ENCODE data around the gene B3GNT7. TPM values are rescaled to one million over a fixed set of nuclear protein-coding genes. Genes with fewer than 3 reads are reported as not detected.
"Not testable (repeated sequence)": the region's sequence is repeated elsewhere in the genome, so short reads cannot be mapped to it uniquely, and the experiment has no call there.

B3GNT7 gene
- total RNA-seq, 3 donors from 2014 or later: 0.24 to 0.46 (median 0.40) TPM

- peak overlapping the region; percentile 26 for H3K4me3 Mint-ChIP-seq
Measured at GRCh38 chr2:231412618-231412963, 17.1 kb downstream of the B3GNT7 start.

GRCh38 chr2:231413456-231413855 is 17.9 kb downstream of the B3GNT7 start:
- peaks cover 8% of the 10 kb centered on the region for H3K4me1 Mint-ChIP-seq (ENCODE audit: low read depth)
- H3K27me3 Mint-ChIP-seq (ENCODE audit: low read depth): peaks cover 43% of the 10 kb centered on the region
- H3K4me3 Mint-ChIP-seq: no peak overlapping the region
- peaks cover 6% of the 10 kb centered on the region for H3K9me3 Mint-ChIP-seq
- DNase-seq (no peak), ATAC-seq (no peak)
- peaks cover 4% of the 10 kb centered on the region for H3K36me3 Mint-ChIP-seq (ENCODE audit: insufficient read depth)

More at GRCh38 chr2:231412618-231412963, 17.1 kb downstream of the B3GNT7 start:
- ATAC-seq: no peak
- DNase-seq: no peak
- Mint-ChIP-seq H3K27me3 (ENCODE audit: low read depth) (peaks cover 40% of the 10 kb centered on the region), H3K36me3 (ENCODE audit: insufficient read depth) (peaks cover 4% of the 10 kb centered on the region), H3K9me3 (peaks cover 6% of the 10 kb centered on the region), H3K4me1 (ENCODE audit: low read depth) (peaks cover 8% of the 10 kb centered on the region)

- no peak for DNase-seq
- H3K4me1 Mint-ChIP-seq (ENCODE audit: low read depth): peaks cover 8% of the 10 kb centered on the region
- peaks cover 40% of the 10 kb centered on the region for H3K27me3 Mint-ChIP-seq (ENCODE audit: low read depth)
- H3K9me3 Mint-ChIP-seq: peaks cover 6% of the 10 kb centered on the region
- H3K36me3 Mint-ChIP-seq (ENCODE audit: insufficient read depth): peaks cover 4% of the 10 kb centered on the region
- ATAC-seq: no peak
- H3K4me3 Mint-ChIP-seq: no peak overlapping the region
Measured at GRCh38 chr2:231413921-231414476, 18.5 kb downstream of the B3GNT7 start.

GRCh38 chr2:231415029-231415428 is 19.5 kb downstream of the B3GNT7 start:
- no peak for ATAC-seq
- Mint-ChIP-seq H3K27me3 (ENCODE audit: low read depth) (peaks cover 39% of the 10 kb centered on the region), H3K9me3 (peaks cover 6% of the 10 kb centered on the region), H3K36me3 (ENCODE audit: insufficient read depth) (peaks cover 4% of the 10 kb centered on the region), H3K4me1 (ENCODE audit: low read depth) (peaks cover 8% of the 10 kb centered on the region), H3K4me3 (no peak overlapping the region)
- DNase-seq: no peak

- Mint-ChIP-seq H3K9me3 (no peaks in the 10 kb centered on the region), H3K27me3 (ENCODE audit: low read depth) (peaks cover 8% of the 10 kb centered on the region), H3K36me3 (ENCODE audit: insufficient read depth) (no peaks in the 10 kb centered on the region), H3K4me1 (ENCODE audit: low read depth) (no peaks in the 10 kb centered on the region), H3K4me3 (no peak overlapping the region)
- ATAC-seq (no peak), DNase-seq (no peak)
Measured at GRCh38 chr2:231418820-231419640, 23.5 kb downstream of the B3GNT7 start.

- H3K36me3 Mint-ChIP-seq (ENCODE audit: insufficient read depth): no peaks in the 10 kb centered on the region
- no peak overlapping the region for H3K4me3 Mint-ChIP-seq
- no peaks in the 10 kb centered on the region for H3K4me1 Mint-ChIP-seq (ENCODE audit: low read depth)
- H3K27me3 Mint-ChIP-seq (ENCODE audit: low read depth): peaks cover 3% of the 10 kb centered on the region
- DNase-seq (no peak), ATAC-seq (no peak)
- no peaks in the 10 kb centered on the region for H3K9me3 Mint-ChIP-seq
Measured at GRCh38 chr2:231421051-231421580, 25.6 kb downstream of the B3GNT7 start.

GRCh38 chr2:231422056-231422455 is 26.5 kb downstream of the B3GNT7 start:
- Mint-ChIP-seq H3K36me3 (ENCODE audit: insufficient read depth) (no peaks in the 10 kb centered on the region), H3K4me3 (no peak overlapping the region), H3K9me3 (no peaks in the 10 kb centered on the region), H3K27me3 (ENCODE audit: low read depth) (peaks cover 3% of the 10 kb centered on the region), H3K4me1 (ENCODE audit: low read depth) (no peaks in the 10 kb centered on the region)
- DNase-seq (no peak), ATAC-seq (no peak)

GRCh38 chr2:231423176-231423575 is 27.7 kb downstream of the B3GNT7 start:
- Mint-ChIP-seq H3K4me1 (ENCODE audit: low read depth) (no peaks in the 10 kb centered on the region), H3K27me3 (ENCODE audit: low read depth) (no peaks in the 10 kb centered on the region), H3K4me3 (no peak overlapping the region), H3K36me3 (ENCODE audit: insufficient read depth) (no peaks in the 10 kb centered on the region), H3K9me3 (no peaks in the 10 kb centered on the region)
- no peak for ATAC-seq
- DNase-seq: no peak

- Mint-ChIP-seq H3K9me3 (peaks cover 1% of the 10 kb centered on the region), H3K36me3 (ENCODE audit: insufficient read depth) (no peaks in the 10 kb centered on the region), H3K4me3 (no peak overlapping the region), H3K27me3 (ENCODE audit: low read depth) (no peaks in the 10 kb centered on the region), H3K4me1 (ENCODE audit: low read depth) (no peaks in the 10 kb centered on the region)
- ATAC-seq (no peak), DNase-seq (no peak)
Measured at GRCh38 chr2:231425291-231425810, 29.8 kb downstream of the B3GNT7 start.

- no peaks in the 10 kb centered on the region for H3K4me1 Mint-ChIP-seq (ENCODE audit: low read depth)
- DNase-seq: peak; percentile 68
- H3K27me3 Mint-ChIP-seq (ENCODE audit: low read depth): no peaks in the 10 kb centered on the region
- no peaks in the 10 kb centered on the region for H3K36me3 Mint-ChIP-seq (ENCODE audit: insufficient read depth)
- peaks cover 7% of the 10 kb centered on the region for H3K9me3 Mint-ChIP-seq
- ATAC-seq: peak; percentile 66 to 92
- no peak overlapping the region for H3K4me3 Mint-ChIP-seq
Measured at GRCh38 chr2:231425811-231426703, 30.5 kb downstream of the B3GNT7 start.

GRCh38 chr2:231427116-231427515 is 31.6 kb downstream of the B3GNT7 start:
- no peaks in the 10 kb centered on the region for H3K4me1 Mint-ChIP-seq (ENCODE audit: low read depth)
- ATAC-seq (no peak), DNase-seq (no peak)
- H3K9me3 Mint-ChIP-seq: peaks cover 18% of the 10 kb centered on the region
- H3K27me3 Mint-ChIP-seq (ENCODE audit: low read depth): no peaks in the 10 kb centered on the region
- peaks cover 2% of the 10 kb centered on the region for H3K36me3 Mint-ChIP-seq (ENCODE audit: insufficient read depth)
- H3K4me3 Mint-ChIP-seq: no peak overlapping the region

GRCh38 chr2:231429152-231429551 is 33.6 kb downstream of the B3GNT7 start:
- Mint-ChIP-seq H3K36me3 (ENCODE audit: insufficient read depth) (peaks cover 2% of the 10 kb centered on the region), H3K4me1 (ENCODE audit: low read depth) (no peaks in the 10 kb centered on the region), H3K27me3 (ENCODE audit: low read depth) (no peaks in the 10 kb centered on the region), H3K4me3 (no peak overlapping the region), H3K9me3 (peaks cover 19% of the 10 kb centered on the region)
- no peak for ATAC-seq
- DNase-seq: no peak

- Mint-ChIP-seq H3K4me3 (no peak overlapping the region), H3K27me3 (ENCODE audit: low read depth) (no peaks in the 10 kb centered on the region), H3K36me3 (ENCODE audit: insufficient read depth) (peaks cover 2% of the 10 kb centered on the region), H3K4me1 (ENCODE audit: low read depth) (no peaks in the 10 kb centered on the region), H3K9me3 (peaks cover 19% of the 10 kb centered on the region)
- ATAC-seq (no peak), DNase-seq (no peak)
Measured at GRCh38 chr2:231429901-231430300, 34.4 kb downstream of the B3GNT7 start.

- not testable (repeated sequence) for H3K4me3 Mint-ChIP-seq; H3K4me1 Mint-ChIP-seq (ENCODE audit: low read depth); H3K36me3 Mint-ChIP-seq (ENCODE audit: insufficient read depth); H3K27me3 Mint-ChIP-seq (ENCODE audit: low read depth); DNase-seq; ATAC-seq
- peaks cover 19% of the 10 kb centered on the region for H3K9me3 Mint-ChIP-seq
Measured at GRCh38 chr2:231430437-231430836, 34.9 kb downstream of the B3GNT7 start.

Data from activated T-cell treated with anti-CD3 and anti-CD28 coated beads, Interleukin-2, amount 50 U/mL, for 4 hours (primary cell).